Bronchial epithelial cell (primary cell): ENCODE results near the gene FSTL4. TPM values are rescaled to one million over a fixed set of nuclear protein-coding genes. Genes with fewer than 3 reads are reported as not detected.
A peak's percentile ranks its signal among the peaks of the same experiment; 100 is the strongest.

Experiments
- DNase-seq: peaks from one replicate; pipeline ENCODE4 v3.0.0-alpha.2; 2010; ENCODE audit warnings: low read depth
- FAIRE-seq: peaks from 2 replicates; lab custom pipeline; 2011; peaks lifted over from hg19 to GRCh38; lab: Jason Lieb, UNC
- H3K27me3 ChIP-seq: 2 replicates; pipeline ENCODE4 v1.5.1; 2011; ENCODE audit warnings: low read length; ENCODE audit not compliant: control insufficient read depth, insufficient read depth
- H3K36me3 ChIP-seq: 2 replicates; pipeline ENCODE4 v1.5.1; 2011; ENCODE audit warnings: low read length; ENCODE audit not compliant: control insufficient read depth, insufficient read depth
- H3K4me3 ChIP-seq: 2 replicates; pipeline ENCODE4 v1.5.1; 2011; ENCODE audit warnings: mild to moderate bottlenecking, low read depth, low read length, control low read depth
- total RNA-seq: library from RNA; depleted of rRNA; stranded (reverse); fragments of >200 nt; gene quantifications from 2 replicates; pipeline ENCODE4 v1.2.1, GENCODE V29; 2014
- TF ChIP-seq, protein P1 (sequence below): IDR thresholded peaks from 2 replicates; pipeline ENCODE4 v1.5.1; 2011; ENCODE audit warnings: mild to moderate bottlenecking, moderate library complexity, low read length, control low read depth, inconsistent platforms; ENCODE audit not compliant: insufficient read depth, severe bottlenecking

Gene FSTL4
- total RNA-seq, 1 donor from 2014 or later: not detected

- Histone ChIP-seq H3K36me3 (no peaks in the 10 kb centered on the region), H3K4me3 (no peak overlapping the region), H3K27me3 (peaks cover 2% of the 10 kb centered on the region)
- TF ChIP-seq, protein P1, sequence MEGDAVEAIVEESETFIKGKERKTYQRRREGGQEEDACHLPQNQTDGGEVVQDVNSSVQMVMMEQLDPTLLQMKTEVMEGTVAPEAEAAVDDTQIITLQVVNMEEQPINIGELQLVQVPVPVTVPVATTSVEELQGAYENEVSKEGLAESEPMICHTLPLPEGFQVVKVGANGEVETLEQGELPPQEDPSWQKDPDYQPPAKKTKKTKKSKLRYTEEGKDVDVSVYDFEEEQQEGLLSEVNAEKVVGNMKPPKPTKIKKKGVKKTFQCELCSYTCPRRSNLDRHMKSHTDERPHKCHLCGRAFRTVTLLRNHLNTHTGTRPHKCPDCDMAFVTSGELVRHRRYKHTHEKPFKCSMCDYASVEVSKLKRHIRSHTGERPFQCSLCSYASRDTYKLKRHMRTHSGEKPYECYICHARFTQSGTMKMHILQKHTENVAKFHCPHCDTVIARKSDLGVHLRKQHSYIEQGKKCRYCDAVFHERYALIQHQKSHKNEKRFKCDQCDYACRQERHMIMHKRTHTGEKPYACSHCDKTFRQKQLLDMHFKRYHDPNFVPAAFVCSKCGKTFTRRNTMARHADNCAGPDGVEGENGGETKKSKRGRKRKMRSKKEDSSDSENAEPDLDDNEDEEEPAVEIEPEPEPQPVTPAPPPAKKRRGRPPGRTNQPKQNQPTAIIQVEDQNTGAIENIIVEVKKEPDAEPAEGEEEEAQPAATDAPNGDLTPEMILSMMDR: no peak
- no peak for FAIRE-seq
- DNase-seq: no peak
Observed at GRCh38 chr5:133474851-133475590, 137.3 kb downstream of the FSTL4 start.

- DNase-seq: no peak
- peaks cover 2% of the 10 kb centered on the region for H3K27me3 ChIP-seq
- H3K36me3 ChIP-seq: no peaks in the 10 kb centered on the region
- TF ChIP-seq, protein P1: no peak
- no peak for FAIRE-seq
- H3K4me3 ChIP-seq: no peak overlapping the region
Observed at GRCh38 chr5:133473291-133473690, 139.1 kb downstream of the FSTL4 start.

GRCh38 chr5:133472829-133473228, 139.5 kb downstream of the FSTL4 start:
- FAIRE-seq: no peak
- DNase-seq: peak; percentile 56
- TF ChIP-seq, protein P1: no peak
- Histone ChIP-seq H3K27me3 (peaks cover 2% of the 10 kb centered on the region), H3K36me3 (no peaks in the 10 kb centered on the region), H3K4me3 (no peak overlapping the region)

- FAIRE-seq (no peak), DNase-seq (no peak)
- Histone ChIP-seq H3K36me3 (no peaks in the 10 kb centered on the region), H3K4me3 (no peak overlapping the region), H3K27me3 (peaks cover 2% of the 10 kb centered on the region)
- TF ChIP-seq, protein P1: no peak
Observed at GRCh38 chr5:133471699-133472098, 140.6 kb downstream of the FSTL4 start.

DNA sequence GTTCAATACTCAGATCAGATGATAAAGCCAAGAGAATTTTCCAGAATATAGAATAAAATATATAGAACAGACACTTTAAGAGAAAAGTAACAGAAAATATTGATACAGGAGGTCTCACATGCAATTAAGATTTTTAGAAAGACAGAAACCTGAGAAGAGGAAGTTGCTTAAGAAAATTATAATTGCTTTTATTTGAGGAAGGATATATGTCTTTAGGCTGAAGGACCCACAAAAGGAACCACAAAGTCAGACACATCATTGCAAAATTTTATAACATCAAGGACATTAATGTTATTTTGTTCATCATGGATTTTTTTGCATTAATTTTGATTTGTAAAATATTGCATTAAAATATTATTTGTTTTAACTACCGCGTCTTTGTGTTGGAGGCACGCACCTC, 141.5 kb downstream of the FSTL4 start:
- TF ChIP-seq, protein P1: no peak
- Histone ChIP-seq H3K36me3 (no peaks in the 10 kb centered on the region), H3K27me3 (no peaks in the 10 kb centered on the region), H3K4me3 (no peak overlapping the region)
- no peak for DNase-seq
- FAIRE-seq: no peak

DNA sequence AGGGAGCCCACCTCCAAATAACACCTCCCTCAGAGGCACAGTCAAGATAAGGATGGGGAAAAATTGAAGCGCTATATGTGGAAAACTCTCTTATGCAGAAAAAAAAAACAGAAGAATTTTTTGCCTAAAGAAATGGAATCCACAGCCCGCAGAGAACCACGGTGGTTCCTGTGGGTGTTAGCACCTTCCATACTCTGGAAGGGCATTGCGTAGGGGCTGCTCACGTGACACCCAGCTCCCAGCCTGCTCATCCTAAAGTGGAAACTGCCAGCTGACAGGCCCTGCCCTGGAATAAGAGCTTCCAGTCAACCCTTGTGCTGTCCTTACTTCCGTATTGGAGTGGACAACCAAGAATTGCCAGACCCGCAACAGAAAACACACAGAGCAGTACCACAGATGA, 142.5 kb downstream of the FSTL4 start:
- TF ChIP-seq, protein P1: no peak

More for the DNA sequence above, 142.5 kb downstream of the FSTL4 start:
- Histone ChIP-seq H3K27me3 (no peaks in the 10 kb centered on the region), H3K4me3 (no peak overlapping the region), H3K36me3 (no peaks in the 10 kb centered on the region)
- no peak for FAIRE-seq
- DNase-seq: no peak
